ENCODE results near the gene ABHD5. TPM values are rescaled to one million over a fixed set of nuclear protein-coding genes. Genes with fewer than 3 reads are reported as not detected.
"Not testable (repeated sequence)": the region's sequence is repeated elsewhere in the genome, so short reads cannot be mapped to it uniquely, and the experiment has no call there.

The ABHD5 gene
- total and polyA plus RNA-seq, 9 donors, result 4.4 to 36.2 (median 11.3) TPM

- DNase-seq, result no peak
- no peaks in the 10 kb centered on the region for H3K4me1 ChIP-seq (ENCODE audit: insufficient read depth)
- WGBS, 3 donors, result 87 to 89% (median 88%) methylated on average over 13 of the region's 13 CpGs
These were observed 31.4 kb upstream of the ABHD5 start for GRCh38 chr3:43659250-43659880.

GRCh38 chr3:43661376-43661775 lies 29.4 kb upstream of the ABHD5 start:
- H3K4me1 ChIP-seq (ENCODE audit: insufficient read depth); H3K9me3 ChIP-seq; H3K36me3 ChIP-seq; intact Hi-C loops (cut with DNase I); H3K4me3 ChIP-seq; H3K27me3 ChIP-seq; DNase-seq; H3K27ac ChIP-seq: not testable (repeated sequence)
- WGBS, 3 donors, result 92 to 95% (median 92%) methylated on average over 1 of the region's 1 CpG

More at GRCh38 chr3:43659250-43659880, 31.4 kb upstream of the ABHD5 start:
- intact Hi-C loops (cut with DNase I), result no loop called here
- H3K36me3 ChIP-seq, result no peaks in the 10 kb centered on the region
- no peaks in the 10 kb centered on the region for H3K27me3 ChIP-seq
- no peak overlapping the region for H3K27ac ChIP-seq
- no peaks in the 10 kb centered on the region for H3K9me3 ChIP-seq
- TF ChIP-seq EP300 (IDR thresholded peaks at IDR 0.05) (no peak), CTCF (IDR thresholded peaks at IDR 0.05) (no peak), POLR2A (IDR thresholded peaks at IDR 0.05) (no peak)
- no peak overlapping the region for H3K4me3 ChIP-seq

GRCh38 chr3:43665011-43665410 lies 25.7 kb upstream of the ABHD5 start:
- H3K27me3 ChIP-seq; H3K27ac ChIP-seq; H3K4me1 ChIP-seq (ENCODE audit: insufficient read depth); intact Hi-C loops (cut with DNase I); H3K4me3 ChIP-seq; DNase-seq; H3K36me3 ChIP-seq; H3K9me3 ChIP-seq: not testable (repeated sequence)
- 94% methylated on average over 3 of the region's 3 CpGs for WGBS, 3 donors

GRCh38 chr3:43670635-43671522 lies 19.9 kb upstream of the ABHD5 start:
- intact Hi-C loops (cut with DNase I), result no loop called here
- no peak for DNase-seq
- H3K36me3 ChIP-seq, result no peaks in the 10 kb centered on the region
- no peak overlapping the region for H3K4me3 ChIP-seq
- WGBS, 3 donors, result 85 to 94% (median 91%) methylated on average over 5 of the region's 5 CpGs
- no peaks in the 10 kb centered on the region for H3K9me3 ChIP-seq
- H3K27ac ChIP-seq, result no peak overlapping the region
- TF ChIP-seq CTCF (IDR thresholded peaks at IDR 0.05) (no peak), POLR2A (IDR thresholded peaks at IDR 0.05) (no peak), EP300 (IDR thresholded peaks at IDR 0.05) (no peak)
- no peaks in the 10 kb centered on the region for H3K27me3 ChIP-seq
- no peaks in the 10 kb centered on the region for H3K4me1 ChIP-seq (ENCODE audit: insufficient read depth)

GRCh38 chr3:43674345-43675085 lies 16.2 kb upstream of the ABHD5 start:
- Histone ChIP-seq H3K9me3 (no peaks in the 10 kb centered on the region), H3K36me3 (no peaks in the 10 kb centered on the region), H3K27me3 (no peaks in the 10 kb centered on the region), H3K27ac (no peak overlapping the region), H3K4me3 (no peak overlapping the region), H3K4me1 (ENCODE audit: insufficient read depth) (no peaks in the 10 kb centered on the region)
- intact Hi-C loops (cut with DNase I), result no loop called here
- no peak for DNase-seq
- 65 to 70% (median 66%) methylated on average over 3 of the region's 3 CpGs for WGBS, 3 donors
- TF ChIP-seq CTCF (IDR thresholded peaks at IDR 0.05) (no peak), POLR2A (IDR thresholded peaks at IDR 0.05) (no peak), EP300 (IDR thresholded peaks at IDR 0.05) (no peak)
